Measurements from ENCODE around the gene NSMCE1.
"Not testable (repeated sequence)": the region's sequence is repeated elsewhere in the genome, so short reads cannot be mapped to it uniquely, and the experiment has no call there.

NSMCE1 gene

GRCh38 chr16:27304102-27304501, 35.5 kb upstream of the NSMCE1 start:
- H3K4me3 ChIP-seq (ENCODE audit: low read length), result no peak overlapping the region
- DNase-seq (ENCODE audit: low read depth, low spot score), result no peak

- H3K4me3 ChIP-seq (ENCODE audit: low read length), result no peak overlapping the region
- no peak for DNase-seq (ENCODE audit: low read depth, low spot score)
Observed at GRCh38 chr16:27303256-27304100, 34.9 kb upstream of the NSMCE1 start.

- no peak for DNase-seq (ENCODE audit: low read depth, low spot score)
- H3K4me3 ChIP-seq (ENCODE audit: low read length), result no peak overlapping the region
Observed at GRCh38 chr16:27302126-27302525, 33.6 kb upstream of the NSMCE1 start.

- no peak for DNase-seq (ENCODE audit: low read depth, low spot score)
- H3K4me3 ChIP-seq (ENCODE audit: low read length), result no peak overlapping the region
Observed at GRCh38 chr16:27301236-27301861, 32.8 kb upstream of the NSMCE1 start.

GRCh38 chr16:27298132-27298531, 29.6 kb upstream of the NSMCE1 start:
- DNase-seq (ENCODE audit: low read depth, low spot score), result no peak
- H3K4me3 ChIP-seq (ENCODE audit: low read length), result no peak overlapping the region

GRCh38 chr16:27293343-27293742, 24.8 kb upstream of the NSMCE1 start:
- DNase-seq (ENCODE audit: low read depth, low spot score), result no peak

GRCh38 chr16:27291722-27292240, 23.2 kb upstream of the NSMCE1 start:
- no peak for DNase-seq (ENCODE audit: low read depth, low spot score)
- H3K4me3 ChIP-seq (ENCODE audit: low read length), result no peak overlapping the region

More at GRCh38 chr16:27293343-27293742, 24.8 kb upstream of the NSMCE1 start:
- H3K4me3 ChIP-seq (ENCODE audit: low read length), result no peak overlapping the region

GRCh38 chr16:27291106-27291505, 22.5 kb upstream of the NSMCE1 start:
- no peak for DNase-seq (ENCODE audit: low read depth, low spot score)
- no peak overlapping the region for H3K4me3 ChIP-seq (ENCODE audit: low read length)

- DNase-seq (ENCODE audit: low read depth, low spot score), result no peak
- no peak overlapping the region for H3K4me3 ChIP-seq (ENCODE audit: low read length)
Observed at GRCh38 chr16:27290562-27290961, 22.0 kb upstream of the NSMCE1 start.

GRCh38 chr16:27289669-27290068, 21.1 kb upstream of the NSMCE1 start:
- H3K4me3 ChIP-seq (ENCODE audit: low read length), result no peak overlapping the region
- peak; percentile 52 for DNase-seq (ENCODE audit: low read depth, low spot score)

- DNase-seq (ENCODE audit: low read depth, low spot score); H3K4me3 ChIP-seq (ENCODE audit: low read length): not testable (repeated sequence)
Observed at GRCh38 chr16:27288313-27288712, 19.7 kb upstream of the NSMCE1 start.

GRCh38 chr16:27287887-27288286, 19.3 kb upstream of the NSMCE1 start:
- no peak overlapping the region for H3K4me3 ChIP-seq (ENCODE audit: low read length)
- DNase-seq (ENCODE audit: low read depth, low spot score), result no peak

- no peak overlapping the region for H3K4me3 ChIP-seq (ENCODE audit: low read length)
- DNase-seq (ENCODE audit: low read depth, low spot score), result no peak
Observed at GRCh38 chr16:27287051-27287811, 18.7 kb upstream of the NSMCE1 start.

- DNase-seq (ENCODE audit: low read depth, low spot score), result no peak
- no peak overlapping the region for H3K4me3 ChIP-seq (ENCODE audit: low read length)
Observed at GRCh38 chr16:27286451-27286850, 17.9 kb upstream of the NSMCE1 start.

- H3K4me3 ChIP-seq (ENCODE audit: low read length), result no peak overlapping the region
- DNase-seq (ENCODE audit: low read depth, low spot score), result no peak
Observed at GRCh38 chr16:27285676-27286196, 17.2 kb upstream of the NSMCE1 start.

- DNase-seq (ENCODE audit: low read depth, low spot score), result no peak
Observed at GRCh38 chr16:27284865-27285675, 16.5 kb upstream of the NSMCE1 start.

GRCh38 chr16:27281243-27281642, 12.7 kb upstream of the NSMCE1 start:
- peak; percentile 35 for DNase-seq (ENCODE audit: low read depth, low spot score)
- H3K4me3 ChIP-seq (ENCODE audit: low read length), result no peak overlapping the region

More at GRCh38 chr16:27284865-27285675, 16.5 kb upstream of the NSMCE1 start:
- H3K4me3 ChIP-seq (ENCODE audit: low read length), result no peak overlapping the region

- DNase-seq (ENCODE audit: low read depth, low spot score), result no peak
- H3K4me3 ChIP-seq (ENCODE audit: low read length), result no peak overlapping the region
Observed at GRCh38 chr16:27275394-27275793, 6.8 kb upstream of the NSMCE1 start.
